HG02970 (cell line): ENCODE measurements around the gene HOXA13.

Experiments used
- ATAC-seq: cut with Tn5 transposase; IDR thresholded peaks from one replicate; pipeline ENCODE4 v1.9.1; 2021; ENCODE audit warnings: mild to moderate bottlenecking, moderate library complexity, moderate number of reproducible peaks; ENCODE audit not compliant: unreplicated experiment, low FRiP score

The HOXA13 gene

GRCh38 chr7:27182861-27183681 is 16.8 kb downstream of the HOXA13 start:
- no peak for ATAC-seq

- no peak for ATAC-seq
These were observed 17.5 kb downstream of the HOXA13 start for GRCh38 chr7:27182285-27182841.

GRCh38 chr7:27181795-27182275 is 18.1 kb downstream of the HOXA13 start:
- ATAC-seq = no peak

GRCh38 chr7:27180431-27181420 is 19.2 kb downstream of the HOXA13 start:
- no peak for ATAC-seq

- ATAC-seq = no peak
These were observed 20.1 kb downstream of the HOXA13 start for GRCh38 chr7:27179503-27180430.

GRCh38 chr7:27179030-27179429 is 20.9 kb downstream of the HOXA13 start:
- no peak for ATAC-seq

- no peak for ATAC-seq
These were observed 21.5 kb downstream of the HOXA13 start for GRCh38 chr7:27178366-27178765.

GRCh38 chr7:27177795-27178320 is 22.0 kb downstream of the HOXA13 start:
- ATAC-seq = no peak

- no peak for ATAC-seq
These were observed 22.7 kb downstream of the HOXA13 start for GRCh38 chr7:27176962-27177794.

GRCh38 chr7:27176524-27176845 is 23.4 kb downstream of the HOXA13 start:
- ATAC-seq = no peak

GRCh38 chr7:27175626-27176523 is 24.0 kb downstream of the HOXA13 start:
- no peak for ATAC-seq

GRCh38 chr7:27174874-27175625 is 24.8 kb downstream of the HOXA13 start:
- ATAC-seq = no peak

- ATAC-seq = no peak
These were observed 25.7 kb downstream of the HOXA13 start, which contains the start of gene HOXA10 for GRCh38 chr7:27173956-27174873. HOXA10 (minus strand) TSS chr7:27174320; CDS start chr7:27174306, 14 bp downstream.

- ATAC-seq = no peak
These were observed 26.4 kb downstream of the HOXA13 start for GRCh38 chr7:27173511-27173955.

GRCh38 chr7:27172823-27173510 is 26.9 kb downstream of the HOXA13 start:
- ATAC-seq = no peak
